Panc1 (cell line): ENCODE data around the gene TMEFF2. TPM values are rescaled to one million over a fixed set of nuclear protein-coding genes. Genes with fewer than 3 reads are reported as not detected.
"Not testable (repeated sequence)": the region's sequence is repeated elsewhere in the genome, so short reads cannot be mapped to it uniquely, and the experiment has no call there.

Experiments
- ATAC-seq: fragments of 200-7000 bp; cut with Tn5 transposase; 2 replicates; pipeline ENCODE4 v1.9.1; 2020; ENCODE audit warnings: mild to moderate bottlenecking, moderate library complexity
- BruUV-seq: library from RNA; stranded (reverse); fragments of 400-500 nt; replicated peaks from 2 replicates; lab custom pipeline; 2021; lab: Mats Ljungman, UMichigan
- CTCF ChIA-PET: fragments of 300-600 bp; sonication (Branson Sonifier 250); formaldehyde crosslinking; loops from one replicate; lab custom pipeline; 2022; ENCODE audit warnings: antibody characterized with exemption; lab: Charles Lee
- POLR2A ChIA-PET: fragments of 300-600 bp; sonication (Branson Sonifier 250); formaldehyde crosslinking; loops from one replicate; lab custom pipeline; 2022; ENCODE audit warnings: antibody characterized with exemption; lab: Charles Lee
- DNase-seq: peaks from one replicate; pipeline ENCODE4 v3.0.0-alpha.2; 2010; ENCODE audit warnings: low read depth, low spot score
- H3K27ac ChIP-seq: 2 replicates; pipeline ENCODE4 v1.5.1; 2011; ENCODE audit warnings: mild to moderate bottlenecking, low read length, inconsistent platforms
- H3K27me3 ChIP-seq: fragments of 200-500 bp; sonication (Bioruptor generic); 2 replicates; pipeline ENCODE4 v1.6.0; 2014; ENCODE audit warnings: low read length, inconsistent platforms; ENCODE audit not compliant: control insufficient read depth, insufficient read depth
- H3K36me3 ChIP-seq: fragments of 200-500 bp; sonication (Bioruptor generic); 2 replicates; pipeline ENCODE4 v1.5.1; 2014; ENCODE audit warnings: inconsistent platforms, mild to moderate bottlenecking, low read length, moderate library complexity; ENCODE audit not compliant: control insufficient read depth, insufficient read depth
- H3K4me1 ChIP-seq: 2 replicates; pipeline ENCODE4 v1.5.1; 2011; ENCODE audit warnings: inconsistent platforms, mild to moderate bottlenecking, low read length, moderate library complexity; ENCODE audit not compliant: control insufficient read depth, insufficient read depth
- H3K4me3 ChIP-seq, 2 experiments: 2 replicates each; pipeline ENCODE4 v1.5.1; 2011 to 2012; ENCODE audit warnings: low read depth in 2 of 2, low read length in 2 of 2, mild to moderate bottlenecking in 2 of 2, inconsistent platforms in 1 of 2, moderate library complexity in 1 of 2
- H3K9me3 ChIP-seq: fragments of 200-500 bp; sonication (Bioruptor generic); 2 replicates; pipeline ENCODE4 v1.5.1; 2014; ENCODE audit warnings: low read depth, mild to moderate bottlenecking, inconsistent platforms, low read length, moderate library complexity; ENCODE audit not compliant: control insufficient read depth, insufficient read depth
- CTCF ChIP-seq: fragments of 450-650 bp; IDR thresholded peaks from 2 replicates; pipeline ENCODE4 v1.5.1; 2017; ENCODE audit warnings: mild to moderate bottlenecking
- POLR2AphosphoS5 ChIP-seq: IDR thresholded peaks from 2 replicates; pipeline ENCODE4 v1.6.1; 2012; ENCODE audit warnings: mild to moderate bottlenecking, low read depth, low read length, moderate library complexity
- REST ChIP-seq, 2 experiments: IDR thresholded peaks; 2 replicates each; pipeline ENCODE4 v1.6.1; 2011 to 2012; ENCODE audit warnings: low read depth in 2 of 2, control low read depth in 1 of 2, low read length in 1 of 2, mild to moderate bottlenecking in 1 of 2, moderate library complexity in 1 of 2; ENCODE audit not compliant: insufficient read depth in 1 of 2
- SIN3A ChIP-seq: IDR thresholded peaks from 2 replicates; pipeline ENCODE4 v1.6.1; 2012; ENCODE audit warnings: low read depth, mild to moderate bottlenecking, low read length, moderate library complexity, borderline replicate concordance; ENCODE audit not compliant: insufficient read depth
- TCF7L2 ChIP-seq: IDR thresholded peaks from 2 replicates; pipeline ENCODE4 v1.6.1; 2011; ENCODE audit warnings: mild to moderate bottlenecking, low read depth, low read length, inconsistent platforms
- in situ Hi-C: cut with HindIII; loops from 2 replicates; pipeline ENCODE4 v1.10.0; 2016; ENCODE audit warnings: low sequenced_read_pairs, low pct_unique_long_range_greater_than_20kb
- intact Hi-C: fragments of 100-400 bp; cut with micrococcal nuclease; formaldehyde crosslinking; loops from one replicate; pipeline ENCODE4 v1.10.0; 2022; ENCODE audit not compliant: unreplicated experiment
- total RNA-seq: library from RNA; stranded (reverse); gene quantifications from one replicate; pipeline ENCODE4 v1.2.1, GENCODE V29; 2021; ENCODE audit not compliant: unreplicated experiment

Gene TMEFF2
- total RNA-seq, 1 experiment from 2014 or later = 1.5 TPM

DNA sequence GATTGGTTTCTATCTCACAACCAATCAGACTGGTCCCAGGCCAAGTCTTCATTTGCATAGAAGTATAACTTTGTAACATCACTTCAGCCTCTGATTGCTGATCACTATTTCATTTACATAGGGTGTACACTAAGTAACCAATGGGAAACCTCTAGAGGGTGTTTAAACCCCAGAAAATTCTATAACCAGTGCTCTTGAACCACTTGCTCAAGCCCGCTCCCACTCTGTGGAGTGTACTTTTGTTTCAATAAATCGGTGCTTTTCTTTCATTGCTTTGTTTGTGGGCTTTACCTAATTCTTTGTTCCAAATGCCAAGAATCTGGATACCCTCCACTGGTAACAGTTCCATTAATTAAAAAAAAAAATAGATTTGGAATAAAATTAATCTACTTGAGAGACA is 77.0 kb downstream of the TMEFF2 start:
- no TSS peak for BruUV-seq

DNA sequence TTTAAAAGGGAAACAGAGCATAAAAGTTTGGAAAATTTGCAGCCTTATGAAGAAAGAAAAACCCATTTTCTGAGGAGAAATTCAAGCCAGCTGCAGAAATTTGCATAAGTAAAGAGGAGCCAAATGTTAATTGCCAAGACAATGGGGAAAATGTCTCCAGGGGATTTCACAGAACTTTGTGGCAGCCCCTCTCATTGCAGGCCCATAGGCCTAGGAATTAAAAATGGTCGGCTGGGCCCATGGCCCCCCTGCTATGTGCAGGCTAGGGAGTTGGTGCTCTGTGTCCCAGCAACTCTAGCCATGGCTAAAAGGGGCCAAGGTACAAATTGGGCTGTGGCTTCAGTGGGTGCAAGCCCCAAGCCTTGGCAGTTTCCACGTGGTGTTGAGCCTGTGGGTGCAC is 83.2 kb downstream of the TMEFF2 start:
- H3K4me1 ChIP-seq, ATAC-seq, H3K27ac ChIP-seq, in situ Hi-C loops, DNase-seq, H3K4me3 ChIP-seq, BruUV-seq, intact Hi-C loops, POLR2A ChIA-PET, H3K36me3 ChIP-seq, H3K27me3 ChIP-seq, CTCF ChIA-PET, H3K9me3 ChIP-seq: not testable (repeated sequence)

More for the DNA sequence above, 77.0 kb downstream of the TMEFF2 start:
- TF ChIP-seq REST (IDR thresholded peaks at IDR 0.05; ENCODE audit: insufficient read depth in 1 of 2, low read depth in 2 of 2, low read length in 1 of 2) (no peak), CTCF (no peak), TCF7L2 (no peak), SIN3A (no peak), POLR2AphosphoS5 (no peak)
- Histone ChIP-seq H3K27me3 (no peaks in the 10 kb centered on the region), H3K36me3 (no peaks in the 10 kb centered on the region), H3K9me3 (peaks cover 6% of the 10 kb centered on the region; the same call in 1 of the 2 replicates), H3K4me3 (no peak overlapping the region), H3K4me1 (no peaks in the 10 kb centered on the region), H3K27ac (no peak overlapping the region)
- no peak for ATAC-seq
- CTCF ChIA-PET = no interaction called here
- DNase-seq = no peak
- in situ Hi-C loops (no loop called here), intact Hi-C loops (no loop called here)
- POLR2A ChIA-PET = no interaction called here

DNA sequence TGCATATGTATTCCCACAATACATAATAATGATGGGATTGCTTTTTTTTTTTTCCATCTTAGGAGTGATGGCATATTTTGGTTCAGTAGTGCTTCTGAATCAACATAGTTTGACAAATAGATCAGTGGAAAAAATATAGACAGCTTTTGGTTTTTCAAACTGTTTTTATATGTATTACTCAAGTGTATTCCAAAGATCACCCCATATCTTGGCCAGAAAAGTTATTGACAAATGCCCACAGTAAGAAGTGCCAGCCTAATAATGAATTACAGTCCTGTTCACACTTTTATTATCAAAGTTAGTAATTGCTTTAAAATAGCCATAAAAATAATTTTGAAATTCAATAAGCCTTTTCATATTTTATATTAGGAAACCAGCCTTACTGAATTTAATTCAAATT is 95.0 kb downstream of the TMEFF2 start:
- intact Hi-C loops = no loop called here
- H3K4me1 ChIP-seq = no peaks in the 10 kb centered on the region
- no peaks in the 10 kb centered on the region for H3K9me3 ChIP-seq
- ChIA-PET CTCF (no interaction called here), POLR2A (no interaction called here)
- in situ Hi-C loops = no loop called here
- H3K4me3 ChIP-seq = no peak overlapping the region
- no peaks in the 10 kb centered on the region for H3K27me3 ChIP-seq
- no peaks in the 10 kb centered on the region for H3K36me3 ChIP-seq
- no peak for TF ChIP-seq CTCF
- BruUV-seq = no TSS peak
- no peak for DNase-seq
- no peak overlapping the region for H3K27ac ChIP-seq
- no peak for ATAC-seq
